Measurements from ENCODE around the gene CNOT1.
"Not testable (repeated sequence)": the region's sequence is repeated elsewhere in the genome, so short reads cannot be mapped to it uniquely, and the experiment has no call there.

The CNOT1 gene

GRCh38 chr16:58565697-58566096 lies 63.9 kb downstream of the CNOT1 start:
- not testable (repeated sequence) for H3K4me3 ChIP-seq (ENCODE audit: low read depth, low read length); H3K9ac ChIP-seq (ENCODE audit: low read depth, low read length); H3K9me3 ChIP-seq (ENCODE audit: control insufficient read depth, insufficient read depth, low read length); H3K4me1 ChIP-seq (ENCODE audit: control insufficient read depth, insufficient read depth, low read length); H3K27me3 ChIP-seq (ENCODE audit: control insufficient read depth, insufficient read depth, low read length)
- peaks cover 13% of the 10 kb centered on the region for H3K36me3 ChIP-seq (ENCODE audit: control insufficient read depth, insufficient read depth, low read length)

GRCh38 chr16:58563775-58564174 lies 65.9 kb downstream of the CNOT1 start:
- Histone ChIP-seq H3K4me3 (ENCODE audit: low read depth, low read length) (no peak overlapping the region), H3K9me3 (ENCODE audit: control insufficient read depth, insufficient read depth, low read length) (no peaks in the 10 kb centered on the region), H3K4me1 (ENCODE audit: control insufficient read depth, insufficient read depth, low read length) (no peaks in the 10 kb centered on the region), H3K36me3 (ENCODE audit: control insufficient read depth, insufficient read depth, low read length) (peaks cover 14% of the 10 kb centered on the region), H3K9ac (ENCODE audit: low read depth, low read length) (no peak overlapping the region), H3K27me3 (ENCODE audit: control insufficient read depth, insufficient read depth, low read length) (no peaks in the 10 kb centered on the region)

GRCh38 chr16:58563235-58563634 lies 66.4 kb downstream of the CNOT1 start:
- Histone ChIP-seq H3K4me1 (ENCODE audit: control insufficient read depth, insufficient read depth, low read length) (no peaks in the 10 kb centered on the region), H3K36me3 (ENCODE audit: control insufficient read depth, insufficient read depth, low read length) (peaks cover 19% of the 10 kb centered on the region), H3K9ac (ENCODE audit: low read depth, low read length) (no peak overlapping the region), H3K9me3 (ENCODE audit: control insufficient read depth, insufficient read depth, low read length) (no peaks in the 10 kb centered on the region), H3K27me3 (ENCODE audit: control insufficient read depth, insufficient read depth, low read length) (no peaks in the 10 kb centered on the region), H3K4me3 (ENCODE audit: low read depth, low read length) (no peak overlapping the region)

GRCh38 chr16:58556678-58557077 lies 72.9 kb downstream of the CNOT1 start:
- Histone ChIP-seq H3K36me3 (ENCODE audit: control insufficient read depth, insufficient read depth, low read length) (peaks cover 22% of the 10 kb centered on the region), H3K9me3 (ENCODE audit: control insufficient read depth, insufficient read depth, low read length) (no peaks in the 10 kb centered on the region), H3K4me3 (ENCODE audit: low read depth, low read length) (no peak overlapping the region), H3K4me1 (ENCODE audit: control insufficient read depth, insufficient read depth, low read length) (no peaks in the 10 kb centered on the region), H3K9ac (ENCODE audit: low read depth, low read length) (no peak overlapping the region), H3K27me3 (ENCODE audit: control insufficient read depth, insufficient read depth, low read length) (no peaks in the 10 kb centered on the region)

- Histone ChIP-seq H3K9ac (ENCODE audit: low read depth, low read length) (no peak overlapping the region), H3K4me3 (ENCODE audit: low read depth, low read length) (no peak overlapping the region), H3K36me3 (ENCODE audit: control insufficient read depth, insufficient read depth, low read length) (peaks cover 14% of the 10 kb centered on the region), H3K9me3 (ENCODE audit: control insufficient read depth, insufficient read depth, low read length) (no peaks in the 10 kb centered on the region), H3K4me1 (ENCODE audit: control insufficient read depth, insufficient read depth, low read length) (no peaks in the 10 kb centered on the region), H3K27me3 (ENCODE audit: control insufficient read depth, insufficient read depth, low read length) (no peaks in the 10 kb centered on the region)
These were observed 78.1 kb downstream of the CNOT1 start for GRCh38 chr16:58551496-58551895.

GRCh38 chr16:58548378-58548777 lies 81.2 kb downstream of the CNOT1 start:
- no peak overlapping the region for H3K9ac ChIP-seq (ENCODE audit: low read depth, low read length)
- no peak overlapping the region for H3K4me3 ChIP-seq (ENCODE audit: low read depth, low read length)
- no peaks in the 10 kb centered on the region for H3K27me3 ChIP-seq (ENCODE audit: control insufficient read depth, insufficient read depth, low read length)
- peaks cover 20% of the 10 kb centered on the region for H3K36me3 ChIP-seq (ENCODE audit: control insufficient read depth, insufficient read depth, low read length)
- no peaks in the 10 kb centered on the region for H3K4me1 ChIP-seq (ENCODE audit: control insufficient read depth, insufficient read depth, low read length)
- H3K9me3 ChIP-seq (ENCODE audit: control insufficient read depth, insufficient read depth, low read length) = no peaks in the 10 kb centered on the region

GRCh38 chr16:58543685-58544084 lies 85.9 kb downstream of the CNOT1 start:
- Histone ChIP-seq H3K9ac (ENCODE audit: low read depth, low read length) (no peak overlapping the region), H3K4me1 (ENCODE audit: control insufficient read depth, insufficient read depth, low read length) (no peaks in the 10 kb centered on the region), H3K9me3 (ENCODE audit: control insufficient read depth, insufficient read depth, low read length) (no peaks in the 10 kb centered on the region), H3K4me3 (ENCODE audit: low read depth, low read length) (no peak overlapping the region), H3K27me3 (ENCODE audit: control insufficient read depth, insufficient read depth, low read length) (no peaks in the 10 kb centered on the region), H3K36me3 (ENCODE audit: control insufficient read depth, insufficient read depth, low read length) (peaks cover 47% of the 10 kb centered on the region)

- H3K27me3 ChIP-seq (ENCODE audit: control insufficient read depth, insufficient read depth, low read length) = no peaks in the 10 kb centered on the region
- no peaks in the 10 kb centered on the region for H3K4me1 ChIP-seq (ENCODE audit: control insufficient read depth, insufficient read depth, low read length)
- H3K4me3 ChIP-seq (ENCODE audit: low read depth, low read length) = no peak overlapping the region
- peaks cover 58% of the 10 kb centered on the region for H3K36me3 ChIP-seq (ENCODE audit: control insufficient read depth, insufficient read depth, low read length)
- no peak overlapping the region for H3K9ac ChIP-seq (ENCODE audit: low read depth, low read length)
- H3K9me3 ChIP-seq (ENCODE audit: control insufficient read depth, insufficient read depth, low read length) = no peaks in the 10 kb centered on the region
These were observed 87.3 kb downstream of the CNOT1 start for GRCh38 chr16:58542291-58542690.

- Histone ChIP-seq H3K27me3 (ENCODE audit: control insufficient read depth, insufficient read depth, low read length) (no peaks in the 10 kb centered on the region), H3K4me1 (ENCODE audit: control insufficient read depth, insufficient read depth, low read length) (no peaks in the 10 kb centered on the region), H3K4me3 (ENCODE audit: low read depth, low read length) (no peak overlapping the region), H3K9ac (ENCODE audit: low read depth, low read length) (no peak overlapping the region), H3K36me3 (ENCODE audit: control insufficient read depth, insufficient read depth, low read length) (peaks cover 64% of the 10 kb centered on the region), H3K9me3 (ENCODE audit: control insufficient read depth, insufficient read depth, low read length) (no peaks in the 10 kb centered on the region)
These were observed 87.9 kb downstream of the CNOT1 start for GRCh38 chr16:58541711-58542110.

GRCh38 chr16:58537124-58537906 lies 92.3 kb downstream of the CNOT1 start:
- Histone ChIP-seq H3K27me3 (ENCODE audit: control insufficient read depth, insufficient read depth, low read length) (no peaks in the 10 kb centered on the region), H3K4me1 (ENCODE audit: control insufficient read depth, insufficient read depth, low read length) (no peaks in the 10 kb centered on the region), H3K9ac (ENCODE audit: low read depth, low read length) (no peak overlapping the region), H3K4me3 (ENCODE audit: low read depth, low read length) (no peak overlapping the region), H3K9me3 (ENCODE audit: control insufficient read depth, insufficient read depth, low read length) (no peaks in the 10 kb centered on the region), H3K36me3 (ENCODE audit: control insufficient read depth, insufficient read depth, low read length) (peaks cover 52% of the 10 kb centered on the region)

- no peak overlapping the region for H3K4me3 ChIP-seq (ENCODE audit: low read depth, low read length)
- no peaks in the 10 kb centered on the region for H3K27me3 ChIP-seq (ENCODE audit: control insufficient read depth, insufficient read depth, low read length)
- peaks cover 50% of the 10 kb centered on the region for H3K36me3 ChIP-seq (ENCODE audit: control insufficient read depth, insufficient read depth, low read length)
- H3K9ac ChIP-seq (ENCODE audit: low read depth, low read length) = no peak overlapping the region
- H3K9me3 ChIP-seq (ENCODE audit: control insufficient read depth, insufficient read depth, low read length) = no peaks in the 10 kb centered on the region
- no peaks in the 10 kb centered on the region for H3K4me1 ChIP-seq (ENCODE audit: control insufficient read depth, insufficient read depth, low read length)
These were observed 93.3 kb downstream of the CNOT1 start for GRCh38 chr16:58536278-58536677.

- Histone ChIP-seq H3K36me3 (ENCODE audit: control insufficient read depth, insufficient read depth, low read length) (peaks cover 49% of the 10 kb centered on the region), H3K4me1 (ENCODE audit: control insufficient read depth, insufficient read depth, low read length) (no peaks in the 10 kb centered on the region), H3K9me3 (ENCODE audit: control insufficient read depth, insufficient read depth, low read length) (no peaks in the 10 kb centered on the region), H3K27me3 (ENCODE audit: control insufficient read depth, insufficient read depth, low read length) (no peaks in the 10 kb centered on the region), H3K9ac (ENCODE audit: low read depth, low read length) (no peak overlapping the region), H3K4me3 (ENCODE audit: low read depth, low read length) (no peak overlapping the region)
These were observed 94.5 kb downstream of the CNOT1 start for GRCh38 chr16:58535100-58535499.

Data from iPS-15b (cell line).